GM20000 (cell line): ENCODE data around the gene TFCP2L1.

Source experiments
- DNase-seq: peaks from one replicate; pipeline ENCODE4 v3.0.0; 2012; ENCODE audit warnings: low spot score
- CTCF ChIP-seq: IDR thresholded peaks from 2 replicates; pipeline ENCODE4 v1.5.1; 2012; ENCODE audit warnings: mild to moderate bottlenecking, control low read depth; ENCODE audit errors: extremely low read depth, missing control alignments

Gene TFCP2L1

GRCh38 chr2:121189661-121190381, 95.2 kb downstream of the TFCP2L1 start:
- TF ChIP-seq CTCF = no peak
- DNase-seq = no peak

GRCh38 chr2:121189011-121189410, 96.0 kb downstream of the TFCP2L1 start:
- DNase-seq = no peak
- no peak for TF ChIP-seq CTCF

GRCh38 chr2:121187982-121188411, 97.0 kb downstream of the TFCP2L1 start:
- TF ChIP-seq CTCF = no peak
- no peak for DNase-seq

- TF ChIP-seq CTCF = no peak
- no peak for DNase-seq
Measured at GRCh38 chr2:121187351-121187981, 97.5 kb downstream of the TFCP2L1 start.

GRCh38 chr2:121186261-121186660, 98.7 kb downstream of the TFCP2L1 start:
- no peak for DNase-seq
- no peak for TF ChIP-seq CTCF

GRCh38 chr2:121185571-121186074, 99.4 kb downstream of the TFCP2L1 start:
- DNase-seq = no peak
- TF ChIP-seq CTCF = no peak

- no peak for DNase-seq
- TF ChIP-seq CTCF = no peak
Measured at GRCh38 chr2:121185111-121185510, 99.9 kb downstream of the TFCP2L1 start.
